DND-41 (cell line): ENCODE data around the gene OPCML.
A peak's percentile ranks its signal among the peaks of the same experiment; 100 is the strongest.

Experiments
- ATAC-seq: fragments of 200-7000 bp; cut with Tn5 transposase; 3 replicates; pipeline ENCODE4 v1.9.1; 2021; ENCODE audit warnings: low read depth; ENCODE audit not compliant: insufficient read depth
- DNase-seq: peaks from one replicate; pipeline ENCODE4 v3.0.0-alpha.2; 2020
- H2AFZ ChIP-seq: 2 replicates; pipeline ENCODE4 v1.6.0; 2012; ENCODE audit warnings: low read depth, low read length
- H3K27ac ChIP-seq: 2 replicates; pipeline ENCODE4 v1.5.1; 2012; ENCODE audit warnings: low read length, inconsistent platforms
- H3K27me3 ChIP-seq: fragments of 200-600 bp; sonication (generic); 2 replicates; pipeline ENCODE4 v1.6.0; 2012; ENCODE audit warnings: low read length, mild to moderate bottlenecking, inconsistent platforms; ENCODE audit not compliant: insufficient read depth, poor library complexity
- H3K36me3 ChIP-seq: 2 replicates; pipeline ENCODE4 v1.5.1; 2012; ENCODE audit warnings: low read length, inconsistent platforms; ENCODE audit not compliant: insufficient read depth
- H3K4me1 ChIP-seq: 2 replicates; pipeline ENCODE4 v1.5.1; 2012; ENCODE audit warnings: mild to moderate bottlenecking, low read length; ENCODE audit not compliant: insufficient read depth
- H3K4me2 ChIP-seq: 2 replicates; pipeline ENCODE4 v1.6.0; 2012; ENCODE audit warnings: mild to moderate bottlenecking, moderate library complexity, low read length, inconsistent platforms; ENCODE audit not compliant: insufficient read depth
- H3K4me3 ChIP-seq, 2 experiments: fragments of 200-600 bp in 1 of 2; shearing (Covaris generic) in 1 of 2; 2 replicates each; pipeline ENCODE4 v1.5.1; 2012 to 2016; ENCODE audit warnings: inconsistent platforms in 2 of 2, low read length in 2 of 2, mild to moderate bottlenecking in 2 of 2, low read depth in 1 of 2, moderate library complexity in 1 of 2
- H3K79me2 ChIP-seq: 2 replicates; pipeline ENCODE4 v1.6.0; 2012; ENCODE audit warnings: low read length, inconsistent platforms; ENCODE audit not compliant: insufficient read depth
- H3K9ac ChIP-seq: 2 replicates; pipeline ENCODE4 v1.6.0; 2012; ENCODE audit warnings: low read depth, mild to moderate bottlenecking, inconsistent platforms, low read length, moderate library complexity
- H3K9me3 ChIP-seq: 2 replicates; pipeline ENCODE4 v1.5.1; 2012; ENCODE audit warnings: low read length, moderate library complexity, mild to moderate bottlenecking, inconsistent platforms; ENCODE audit not compliant: insufficient read depth, severe bottlenecking
- H4K20me1 ChIP-seq: 2 replicates; pipeline ENCODE4 v1.6.0; 2012; ENCODE audit warnings: low read length; ENCODE audit not compliant: insufficient read depth
- EZH2 ChIP-seq: IDR thresholded peaks from 3 replicates; pipeline ENCODE4 v1.6.1; 2012; ENCODE audit warnings: borderline replicate concordance, low read depth, mild to moderate bottlenecking, moderate library complexity, low read length, inconsistent platforms; ENCODE audit not compliant: severe bottlenecking
- TF ChIP-seq, protein P1 (sequence below): IDR thresholded peaks from 2 replicates; pipeline ENCODE4 v1.5.1; 2012; ENCODE audit warnings: borderline replicate concordance, low read length, moderate library complexity, mild to moderate bottlenecking; ENCODE audit not compliant: poor library complexity, severe bottlenecking; ENCODE audit errors: extremely low read depth

Gene OPCML

DNA sequence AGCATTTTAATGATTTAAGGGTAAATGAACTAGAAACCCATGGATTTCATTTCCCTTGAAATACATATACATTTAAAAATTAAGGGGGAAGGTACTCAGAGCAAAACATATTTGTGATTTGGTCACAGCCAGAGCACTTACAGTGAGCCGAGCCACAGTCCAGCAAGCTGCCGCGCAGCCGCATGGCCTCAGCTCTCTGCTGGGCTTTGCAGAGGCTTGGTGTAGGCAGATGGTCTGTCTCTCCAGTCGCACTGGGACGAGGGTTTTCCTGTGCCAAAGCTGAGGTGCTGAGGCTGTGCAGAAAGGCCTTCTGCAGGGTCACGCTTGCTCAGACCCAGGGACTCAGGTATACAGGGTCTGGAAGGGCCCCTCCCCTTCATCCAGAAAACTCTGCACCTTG, 367.3 kb downstream of the OPCML start:
- peaks cover 32% of the 10 kb centered on the region for H3K27me3 ChIP-seq
- H3K9ac ChIP-seq, result no peak overlapping the region
- H3K4me3 ChIP-seq, result no peak overlapping the region
- no peak overlapping the region for H3K27ac ChIP-seq
- TF ChIP-seq, protein P1, sequence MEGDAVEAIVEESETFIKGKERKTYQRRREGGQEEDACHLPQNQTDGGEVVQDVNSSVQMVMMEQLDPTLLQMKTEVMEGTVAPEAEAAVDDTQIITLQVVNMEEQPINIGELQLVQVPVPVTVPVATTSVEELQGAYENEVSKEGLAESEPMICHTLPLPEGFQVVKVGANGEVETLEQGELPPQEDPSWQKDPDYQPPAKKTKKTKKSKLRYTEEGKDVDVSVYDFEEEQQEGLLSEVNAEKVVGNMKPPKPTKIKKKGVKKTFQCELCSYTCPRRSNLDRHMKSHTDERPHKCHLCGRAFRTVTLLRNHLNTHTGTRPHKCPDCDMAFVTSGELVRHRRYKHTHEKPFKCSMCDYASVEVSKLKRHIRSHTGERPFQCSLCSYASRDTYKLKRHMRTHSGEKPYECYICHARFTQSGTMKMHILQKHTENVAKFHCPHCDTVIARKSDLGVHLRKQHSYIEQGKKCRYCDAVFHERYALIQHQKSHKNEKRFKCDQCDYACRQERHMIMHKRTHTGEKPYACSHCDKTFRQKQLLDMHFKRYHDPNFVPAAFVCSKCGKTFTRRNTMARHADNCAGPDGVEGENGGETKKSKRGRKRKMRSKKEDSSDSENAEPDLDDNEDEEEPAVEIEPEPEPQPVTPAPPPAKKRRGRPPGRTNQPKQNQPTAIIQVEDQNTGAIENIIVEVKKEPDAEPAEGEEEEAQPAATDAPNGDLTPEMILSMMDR, result no peak
- TF ChIP-seq EZH2, result no peak
- H3K4me1 ChIP-seq, result no peaks in the 10 kb centered on the region
- DNase-seq (no peak), ATAC-seq (no peak)
- no peaks in the 10 kb centered on the region for H4K20me1 ChIP-seq
- H3K9me3 ChIP-seq, result no peaks in the 10 kb centered on the region
- H3K79me2 ChIP-seq, result no peaks in the 10 kb centered on the region
- no peaks in the 10 kb centered on the region for H3K36me3 ChIP-seq
- H2AFZ ChIP-seq, result no peak overlapping the region
- no peak overlapping the region for H3K4me2 ChIP-seq

DNA sequence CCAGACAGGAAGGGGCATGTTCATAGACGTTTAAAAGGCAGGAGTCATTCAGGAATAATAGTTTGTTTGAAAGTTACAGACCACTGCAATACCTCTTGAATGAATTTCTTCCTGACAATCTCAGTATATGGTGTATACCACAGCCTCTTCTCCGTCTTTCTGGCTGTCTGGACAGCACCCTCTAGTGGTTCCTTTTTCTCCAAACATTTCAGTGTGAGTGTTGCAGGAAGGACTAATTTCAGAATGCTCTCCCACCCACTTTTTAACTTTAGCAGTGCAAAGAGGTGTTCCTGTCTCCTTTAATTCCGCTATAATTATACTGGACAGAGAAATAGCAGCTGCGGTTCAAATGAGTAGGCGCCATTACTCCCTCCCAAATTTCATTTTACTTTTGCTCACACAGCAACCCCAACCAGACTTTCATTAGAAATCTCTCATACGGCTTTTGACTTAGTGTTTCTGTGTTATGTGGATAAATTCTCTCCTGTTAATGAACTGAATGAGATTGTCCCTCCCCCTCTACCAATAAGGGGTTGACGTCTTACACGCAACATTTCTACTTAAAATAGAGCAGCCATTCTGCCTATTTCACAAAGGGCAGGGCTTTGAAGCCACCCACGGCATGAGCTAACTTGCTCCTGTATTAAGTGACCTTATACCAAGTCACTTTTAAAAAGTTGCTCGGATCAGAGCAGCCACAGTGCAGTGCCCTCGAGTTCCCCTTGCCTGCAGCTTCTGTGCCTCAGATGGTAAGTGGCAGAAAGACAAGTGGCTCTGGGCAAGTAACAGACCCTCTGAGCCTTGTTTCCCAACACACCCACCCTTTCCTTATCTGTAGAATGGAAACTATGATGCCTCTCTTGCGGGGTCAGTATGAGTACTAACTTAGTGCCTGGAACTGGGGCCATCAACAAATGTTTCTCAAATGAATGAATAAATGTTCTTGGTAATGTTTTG, 368.6 kb downstream of the OPCML start:
- TF ChIP-seq EZH2, result no peak
- TF ChIP-seq, protein P1, result peak; percentile 80
- H3K27me3 ChIP-seq, result peaks cover 42% of the 10 kb centered on the region
- H3K27ac ChIP-seq, result no peak overlapping the region
- no peaks in the 10 kb centered on the region for H3K36me3 ChIP-seq
- no peak overlapping the region for H2AFZ ChIP-seq
- no peaks in the 10 kb centered on the region for H4K20me1 ChIP-seq
- no peak overlapping the region for H3K9ac ChIP-seq
- no peaks in the 10 kb centered on the region for H3K79me2 ChIP-seq
- no peaks in the 10 kb centered on the region for H3K4me1 ChIP-seq
- H3K4me2 ChIP-seq, result no peak overlapping the region
- ATAC-seq (peak; percentile 77; the same call in 2 of the 3 replicates), DNase-seq (peak; percentile 20)
- no peak overlapping the region for H3K4me3 ChIP-seq
- H3K9me3 ChIP-seq, result no peaks in the 10 kb centered on the region

DNA sequence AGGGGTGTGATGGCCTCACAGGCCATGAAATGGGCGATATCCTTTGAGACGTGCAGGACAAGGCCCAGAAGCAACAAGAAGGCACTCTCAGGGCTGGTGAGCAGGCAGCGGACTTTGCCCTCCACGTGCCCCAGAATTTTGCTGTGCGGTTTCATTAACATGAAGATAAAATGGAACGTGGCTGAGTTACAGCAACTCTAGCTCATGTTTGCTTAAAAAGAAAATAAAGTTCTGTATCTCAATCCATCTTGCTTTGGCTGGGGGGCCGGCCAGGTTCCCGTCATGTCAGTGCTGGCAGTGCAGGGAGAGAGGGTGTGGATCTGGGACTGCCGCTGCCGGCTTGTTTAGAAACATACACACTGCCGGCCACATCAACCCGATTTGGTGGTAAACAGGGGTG, 370.1 kb downstream of the OPCML start:
- Histone ChIP-seq H2AFZ (no peak overlapping the region), H3K27ac (no peak overlapping the region), H4K20me1 (no peaks in the 10 kb centered on the region), H3K9me3 (no peaks in the 10 kb centered on the region), H3K79me2 (no peaks in the 10 kb centered on the region), H3K4me2 (no peak overlapping the region), H3K36me3 (no peaks in the 10 kb centered on the region), H3K4me3 (no peak overlapping the region), H3K9ac (no peak overlapping the region), H3K27me3 (peaks cover 42% of the 10 kb centered on the region), H3K4me1 (no peaks in the 10 kb centered on the region)
- no peak for ATAC-seq
- TF ChIP-seq EZH2, result no peak
- TF ChIP-seq, protein P1, result no peak
- no peak for DNase-seq
